Neural cell (in vitro differentiated cells): ENCODE data around the gene ARSB.

Experiments used
- EZH2 ChIP-seq: fragments of 200-600, 300-800 bp; shearing (Covaris generic), sonication (generic); IDR thresholded peaks from 2 replicates; pipeline ENCODE4 v1.6.1; 2014; ENCODE audit warnings: antibody characterized with exemption, low read length, borderline replicate concordance, mild to moderate bottlenecking; ENCODE audit not compliant: insufficient read depth, poor library complexity, severe bottlenecking
- POLR2AphosphoS5 ChIP-seq: IDR thresholded peaks from 2 replicates; pipeline ENCODE4 v1.6.1; 2012
- TF ChIP-seq, protein P1 (sequence below): fragments of 450-650 bp; IDR thresholded peaks from 2 replicates; pipeline ENCODE4 v1.5.1; 2014; ENCODE audit warnings: antibody characterized with exemption, mild to moderate bottlenecking, moderate library complexity; ENCODE audit not compliant: poor library complexity, severe bottlenecking

DNA sequence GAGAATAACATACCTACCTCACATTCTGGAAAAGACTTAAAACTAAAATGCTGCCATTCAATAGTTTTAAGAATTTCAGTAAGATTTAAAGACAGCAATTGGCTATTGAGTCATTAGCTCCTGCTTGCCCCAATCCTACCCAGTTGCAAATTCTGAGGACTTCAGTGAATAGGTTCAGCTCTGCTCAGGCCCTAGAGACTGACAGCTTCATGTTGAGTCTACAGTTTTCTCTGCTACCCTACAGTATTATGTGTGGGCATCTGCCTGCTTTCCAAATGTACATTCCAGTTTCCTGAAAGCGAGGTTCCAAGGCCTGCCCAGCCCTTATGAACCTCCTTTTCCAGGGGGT lies 61.5 kb downstream of the ARSB start:
- TF ChIP-seq EZH2: no peak
- TF ChIP-seq POLR2AphosphoS5: no peak
- TF ChIP-seq, protein P1, sequence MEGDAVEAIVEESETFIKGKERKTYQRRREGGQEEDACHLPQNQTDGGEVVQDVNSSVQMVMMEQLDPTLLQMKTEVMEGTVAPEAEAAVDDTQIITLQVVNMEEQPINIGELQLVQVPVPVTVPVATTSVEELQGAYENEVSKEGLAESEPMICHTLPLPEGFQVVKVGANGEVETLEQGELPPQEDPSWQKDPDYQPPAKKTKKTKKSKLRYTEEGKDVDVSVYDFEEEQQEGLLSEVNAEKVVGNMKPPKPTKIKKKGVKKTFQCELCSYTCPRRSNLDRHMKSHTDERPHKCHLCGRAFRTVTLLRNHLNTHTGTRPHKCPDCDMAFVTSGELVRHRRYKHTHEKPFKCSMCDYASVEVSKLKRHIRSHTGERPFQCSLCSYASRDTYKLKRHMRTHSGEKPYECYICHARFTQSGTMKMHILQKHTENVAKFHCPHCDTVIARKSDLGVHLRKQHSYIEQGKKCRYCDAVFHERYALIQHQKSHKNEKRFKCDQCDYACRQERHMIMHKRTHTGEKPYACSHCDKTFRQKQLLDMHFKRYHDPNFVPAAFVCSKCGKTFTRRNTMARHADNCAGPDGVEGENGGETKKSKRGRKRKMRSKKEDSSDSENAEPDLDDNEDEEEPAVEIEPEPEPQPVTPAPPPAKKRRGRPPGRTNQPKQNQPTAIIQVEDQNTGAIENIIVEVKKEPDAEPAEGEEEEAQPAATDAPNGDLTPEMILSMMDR: no peak
